22Rv1 (cell line): ENCODE results near the gene BPIFB1.

Experiments used
- CTCF ChIP-seq: fragments of 450-650 bp; IDR thresholded peaks from 2 replicates; pipeline ENCODE4 v1.5.1; 2017; ENCODE audit warnings: mild to moderate bottlenecking
- ZFX ChIP-seq: fragments of 450-650 bp; IDR thresholded peaks from 2 replicates; pipeline ENCODE4 v1.6.1; 2017; ENCODE audit warnings: antibody characterized with exemption, borderline replicate concordance

DNA sequence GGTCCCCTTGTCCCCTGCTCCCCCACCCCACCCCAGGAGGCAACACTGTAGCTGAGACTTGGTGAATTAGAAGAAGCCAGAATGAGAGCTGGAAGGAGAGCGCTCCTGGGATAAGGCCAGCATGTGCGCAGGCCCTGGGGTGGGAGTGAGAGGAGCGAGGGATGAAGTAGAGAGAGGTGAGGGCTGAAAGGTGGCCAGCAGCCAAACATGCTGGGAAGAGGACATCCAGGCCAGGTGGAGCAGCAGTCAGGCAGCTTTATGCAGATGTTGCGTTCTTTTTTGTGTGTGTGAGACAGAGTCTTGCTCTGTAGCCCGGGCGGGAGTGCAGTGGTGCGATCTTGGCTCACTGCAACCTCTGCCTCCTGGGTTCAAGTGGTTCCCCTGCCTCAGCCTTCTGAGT is 2.2 kb upstream of the BPIFB1 start:
- TF ChIP-seq CTCF, result no peak
- TF ChIP-seq ZFX, result no peak
